T-helper 17 cell (primary cell): ENCODE data around the gene PRKCH. TPM values are rescaled to one million over a fixed set of nuclear protein-coding genes. Genes with fewer than 3 reads are reported as not detected.

ENCODE experiments used
- ATAC-seq: fragments of 150-1000 bp; cut with Tn5 transposase; 2 replicates; pipeline ENCODE4 v1.10.0; 2021; ENCODE audit warnings: mild to moderate bottlenecking, moderate library complexity
- DNase-seq, 3 donors: peaks; one replicate each; pipeline versions ENCODE4 v3.0.0 to v3.0.0-alpha.2; 2020 to 2021
- H3K9me3 ChIP-seq: one replicate; pipeline ENCODE4 v1.7.0; 2013; ENCODE audit warnings: low read length, mild to moderate bottlenecking; ENCODE audit not compliant: control insufficient read depth, poor library complexity, severe bottlenecking
- H3K27ac Mint-ChIP-seq: one replicate; pipeline ENCODE4 v1.8.0; 2022; ENCODE audit warnings: mild to moderate bottlenecking, moderate library complexity, mixed read lengths
- H3K27me3 Mint-ChIP-seq: one replicate; pipeline ENCODE4 v1.8.0; 2022; ENCODE audit warnings: mixed read lengths
- H3K36me3 Mint-ChIP-seq: one replicate; pipeline ENCODE4 v1.8.0; 2022; ENCODE audit warnings: low read depth, mixed read lengths
- H3K4me1 Mint-ChIP-seq: one replicate; pipeline ENCODE4 v1.8.0; 2022; ENCODE audit warnings: mild to moderate bottlenecking, mixed read lengths
- H3K4me3 Mint-ChIP-seq: one replicate; pipeline ENCODE4 v1.8.0; 2022; ENCODE audit warnings: mild to moderate bottlenecking, moderate library complexity, mixed read lengths
- total RNA-seq, 4 donors: library from RNA in 2 of 4; stranded (reverse) in 2 of 4; gene quantifications; one replicate each; pipeline ENCODE4 v1.2.3 and lab custom pipeline; 2022 to 2026

Gene PRKCH
- total RNA-seq, 2 donors from 2014 or later, result 328 to 342 TPM

GRCh38 chr14:61574514-61574807, 253.1 kb downstream of the PRKCH start:
- Mint-ChIP-seq H3K4me3 (no peak overlapping the region), H3K27ac (no peak overlapping the region), H3K27me3 (peaks cover 16% of the 10 kb centered on the region), H3K4me1 (peaks cover 33% of the 10 kb centered on the region), H3K36me3 (peaks cover 2% of the 10 kb centered on the region)
- ATAC-seq (no peak), DNase-seq (no peak)
- no peaks in the 10 kb centered on the region for H3K9me3 ChIP-seq

GRCh38 chr14:61575126-61575525, 253.7 kb downstream of the PRKCH start:
- H3K9me3 ChIP-seq, result no peaks in the 10 kb centered on the region
- H3K4me3 Mint-ChIP-seq, result no peak overlapping the region
- DNase-seq, result no peak
- ATAC-seq, result no peak
- H3K27ac Mint-ChIP-seq, result no peak overlapping the region
- H3K36me3 Mint-ChIP-seq, result peaks cover 2% of the 10 kb centered on the region
- peaks cover 9% of the 10 kb centered on the region for H3K27me3 Mint-ChIP-seq
- peaks cover 26% of the 10 kb centered on the region for H3K4me1 Mint-ChIP-seq

- ATAC-seq, result no peak
- DNase-seq, result no peak
- H3K4me1 Mint-ChIP-seq, result peaks cover 22% of the 10 kb centered on the region
- peaks cover 2% of the 10 kb centered on the region for H3K36me3 Mint-ChIP-seq
- no peak overlapping the region for H3K4me3 Mint-ChIP-seq
- H3K27ac Mint-ChIP-seq, result no peak overlapping the region
- peaks cover 5% of the 10 kb centered on the region for H3K27me3 Mint-ChIP-seq
- H3K9me3 ChIP-seq, result no peaks in the 10 kb centered on the region
Observed at GRCh38 chr14:61575551-61576150, 254.3 kb downstream of the PRKCH start.

DNA sequence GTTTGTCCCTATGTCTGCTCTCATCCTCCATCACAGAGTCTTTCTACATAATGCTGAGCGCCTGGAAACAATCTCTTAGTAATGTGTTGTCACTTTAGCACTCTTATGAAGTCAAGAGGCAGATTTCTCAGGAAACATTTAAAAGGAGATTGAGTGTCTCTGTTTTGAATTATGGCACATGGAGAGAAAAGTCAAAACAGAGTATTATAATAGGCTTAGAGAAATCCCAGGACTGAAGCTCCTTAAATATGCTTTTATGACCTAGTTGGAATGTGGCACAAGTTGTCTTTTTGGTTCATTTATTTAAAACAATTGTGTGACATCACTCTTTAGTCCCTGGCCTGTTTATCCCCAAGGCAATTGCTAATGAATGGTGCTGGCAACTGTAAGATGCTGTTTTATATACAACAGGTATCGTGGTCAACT, 256.1 kb downstream of the PRKCH start:
- H3K36me3 Mint-ChIP-seq, result peaks cover 8% of the 10 kb centered on the region
- no peak for DNase-seq
- no peak for ATAC-seq
- H3K9me3 ChIP-seq, result no peaks in the 10 kb centered on the region
- no peak overlapping the region for H3K4me3 Mint-ChIP-seq
- H3K27ac Mint-ChIP-seq, result no peak overlapping the region
- peaks cover 22% of the 10 kb centered on the region for H3K4me1 Mint-ChIP-seq
- peaks cover 5% of the 10 kb centered on the region for H3K27me3 Mint-ChIP-seq

DNA sequence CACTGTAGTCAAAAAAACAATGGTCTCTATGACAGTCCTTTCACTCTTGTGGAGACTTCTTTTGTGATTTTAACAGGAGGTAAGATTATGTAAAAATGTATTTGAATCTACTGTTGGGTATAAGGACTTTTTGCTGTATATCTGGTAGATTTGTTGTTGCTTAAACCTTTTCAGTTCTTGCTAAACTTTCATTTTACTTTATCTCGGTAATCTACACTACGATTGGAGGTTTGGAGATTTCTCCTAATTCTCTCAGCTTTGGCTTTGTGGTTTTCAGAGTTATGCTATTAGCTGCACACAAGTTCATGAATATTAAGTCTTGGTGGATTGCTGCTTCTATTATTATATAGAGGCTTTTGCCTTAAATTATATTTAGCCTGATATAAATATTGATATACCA, 257.4 kb downstream of the PRKCH start:
- peaks cover 22% of the 10 kb centered on the region for H3K4me1 Mint-ChIP-seq
- no peaks in the 10 kb centered on the region for H3K9me3 ChIP-seq
- H3K36me3 Mint-ChIP-seq, result peaks cover 8% of the 10 kb centered on the region
- H3K27ac Mint-ChIP-seq, result no peak overlapping the region
- no peak overlapping the region for H3K4me3 Mint-ChIP-seq
- ATAC-seq (peak; percentile 54), DNase-seq (no peak)
- peaks cover 5% of the 10 kb centered on the region for H3K27me3 Mint-ChIP-seq

DNA sequence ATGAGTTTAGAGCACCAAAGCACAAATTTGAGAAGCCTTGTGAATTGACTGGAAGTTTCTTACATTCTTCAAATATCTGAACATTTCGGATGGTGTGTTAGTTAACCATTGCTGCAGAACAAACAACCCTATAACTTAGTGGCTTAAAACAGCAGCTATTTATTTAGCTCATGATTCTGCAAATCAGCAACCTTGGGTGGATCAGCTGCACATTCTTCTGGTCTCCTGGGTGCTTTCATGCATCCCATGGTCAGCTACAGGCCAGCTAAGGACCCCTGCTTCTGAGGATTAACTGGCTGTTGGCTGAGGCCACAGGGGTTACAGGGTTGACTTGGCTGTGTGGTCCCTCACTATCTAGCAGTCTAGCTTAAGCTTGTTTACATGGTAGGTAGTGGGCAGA, 260.0 kb downstream of the PRKCH start:
- DNase-seq, result no peak
- H3K9me3 ChIP-seq, result no peaks in the 10 kb centered on the region
- Mint-ChIP-seq H3K4me3 (no peak overlapping the region), H3K4me1 (peaks cover 22% of the 10 kb centered on the region), H3K27me3 (peaks cover 5% of the 10 kb centered on the region), H3K27ac (no peak overlapping the region), H3K36me3 (peaks cover 8% of the 10 kb centered on the region)
- ATAC-seq, result no peak

DNA sequence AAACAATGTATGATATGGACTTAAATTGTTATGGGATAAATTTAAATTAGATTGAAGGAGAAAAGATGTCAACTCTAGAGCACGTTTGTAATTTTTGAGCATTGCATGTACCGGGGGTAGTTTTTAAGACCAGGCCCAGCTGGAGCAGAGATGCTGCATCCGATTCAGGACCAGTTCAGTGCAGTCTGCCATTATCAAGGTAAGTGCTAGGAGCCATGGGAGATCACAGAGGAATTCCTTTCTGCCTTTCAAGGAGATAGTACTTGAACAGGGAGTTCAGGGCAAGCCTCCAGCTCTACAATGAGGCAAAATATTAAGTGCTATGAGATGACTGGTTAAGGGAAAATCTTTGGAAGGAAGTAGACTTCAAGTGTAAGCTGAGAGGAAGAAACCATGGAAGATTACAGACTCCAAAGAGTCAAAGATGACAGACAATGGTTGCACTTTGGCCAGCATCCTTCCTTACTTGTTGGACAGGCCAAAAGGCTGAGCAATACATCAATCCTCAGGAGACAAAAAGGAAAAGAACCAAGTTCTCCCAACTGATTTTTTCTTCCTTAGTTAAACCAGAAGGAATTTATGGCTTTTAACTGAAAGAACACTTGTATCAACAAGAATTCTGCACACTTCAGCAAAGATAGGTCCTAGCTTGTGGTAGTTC, 260.7 kb downstream of the PRKCH start:
- Mint-ChIP-seq H3K4me1 (peaks cover 21% of the 10 kb centered on the region), H3K4me3 (no peak overlapping the region), H3K36me3 (peaks cover 8% of the 10 kb centered on the region), H3K27ac (no peak overlapping the region), H3K27me3 (peaks cover 5% of the 10 kb centered on the region)
- H3K9me3 ChIP-seq, result no peaks in the 10 kb centered on the region
- ATAC-seq, result no peak
- no peak for DNase-seq

- Mint-ChIP-seq H3K27ac (no peak overlapping the region), H3K4me3 (no peak overlapping the region), H3K36me3 (peaks cover 7% of the 10 kb centered on the region), H3K27me3 (peaks cover 5% of the 10 kb centered on the region), H3K4me1 (peaks cover 17% of the 10 kb centered on the region)
- DNase-seq (no peak), ATAC-seq (no peak)
- no peaks in the 10 kb centered on the region for H3K9me3 ChIP-seq
Observed at GRCh38 chr14:61582815-61583214, 261.4 kb downstream of the PRKCH start.

GRCh38 chr14:61584331-61584741, 263.0 kb downstream of the PRKCH start:
- Mint-ChIP-seq H3K36me3 (peaks cover 7% of the 10 kb centered on the region), H3K27ac (no peak overlapping the region), H3K27me3 (peaks cover 5% of the 10 kb centered on the region), H3K4me1 (peaks cover 6% of the 10 kb centered on the region), H3K4me3 (no peak overlapping the region)
- no peak for DNase-seq
- no peak for ATAC-seq
- H3K9me3 ChIP-seq, result no peaks in the 10 kb centered on the region

DNA sequence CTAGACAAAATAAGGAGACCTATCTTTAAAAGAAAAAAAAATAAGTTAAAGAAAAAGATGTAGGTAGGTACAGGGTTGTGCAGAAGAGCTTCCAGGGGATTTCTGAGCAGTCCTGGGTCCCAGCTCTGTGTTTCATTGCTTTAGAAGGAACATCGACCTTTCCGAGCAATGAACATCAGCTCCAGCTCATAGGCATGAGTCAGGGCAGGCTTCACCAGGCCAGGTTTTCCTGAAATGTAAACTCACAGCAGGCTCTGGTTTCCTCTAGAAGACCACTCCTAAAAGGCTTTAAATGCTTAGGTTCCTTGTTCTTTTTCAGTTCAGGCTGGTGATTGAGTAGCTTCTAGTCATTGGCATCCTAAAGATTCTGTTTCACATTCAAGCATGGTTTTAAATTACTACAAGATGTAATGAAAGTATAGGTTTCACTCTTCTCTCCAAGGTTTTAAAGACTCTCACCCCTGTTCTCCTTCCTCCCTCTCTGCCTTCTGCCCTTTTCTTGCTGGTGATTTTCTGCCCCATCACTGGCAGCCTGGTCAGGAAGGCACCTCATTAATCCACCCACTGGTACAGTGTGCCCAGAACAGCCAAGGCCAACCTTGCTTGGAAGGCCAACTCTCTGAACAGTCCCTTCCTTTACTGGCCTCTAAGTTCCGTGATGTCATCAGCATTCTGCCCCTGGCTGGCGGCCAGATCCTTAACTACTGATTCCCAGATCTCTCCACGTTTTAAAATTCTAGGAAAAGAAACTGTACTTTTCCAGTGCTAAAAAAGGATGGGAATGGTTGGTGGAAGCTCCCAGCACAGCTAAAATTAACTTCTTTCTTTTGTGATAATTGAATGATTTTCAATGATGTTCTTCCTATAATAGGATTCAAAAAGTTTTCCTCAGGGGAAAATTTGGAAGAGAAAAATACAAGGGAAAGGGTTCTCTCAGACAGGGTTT, 264.5 kb downstream of the PRKCH start:
- Mint-ChIP-seq H3K4me3 (no peak overlapping the region), H3K4me1 (peaks cover 7% of the 10 kb centered on the region), H3K36me3 (peaks cover 7% of the 10 kb centered on the region), H3K27me3 (peaks cover 5% of the 10 kb centered on the region), H3K27ac (no peak overlapping the region)
- H3K9me3 ChIP-seq, result no peaks in the 10 kb centered on the region
- DNase-seq (no peak), ATAC-seq (no peak)

DNA sequence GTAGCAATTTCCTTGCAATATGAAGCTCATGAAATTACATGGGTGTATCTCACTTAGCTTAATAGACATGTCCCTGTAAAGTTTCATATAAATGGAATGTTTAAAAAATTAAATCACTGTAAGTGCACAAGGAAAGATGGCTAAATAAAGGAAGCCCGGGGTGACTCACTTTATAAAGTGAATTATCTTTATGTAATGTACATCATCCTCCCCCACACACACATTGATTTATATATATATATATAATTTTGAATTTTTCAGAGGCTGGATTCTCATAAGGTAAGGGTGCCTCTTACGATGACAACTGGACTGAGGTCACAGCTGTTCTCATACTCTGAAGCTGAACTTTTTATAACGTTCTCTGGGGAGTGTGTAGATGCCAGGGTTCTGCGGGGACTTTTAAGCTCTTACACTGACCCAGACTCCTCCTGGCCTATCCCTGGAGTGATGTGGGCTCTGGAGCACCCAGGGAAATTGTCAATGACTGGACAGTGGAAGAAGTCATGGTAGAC, 265.2 kb downstream of the PRKCH start:
- H3K4me3 Mint-ChIP-seq, result no peak overlapping the region
- DNase-seq, result no peak
- no peaks in the 10 kb centered on the region for H3K9me3 ChIP-seq
- no peak overlapping the region for H3K27ac Mint-ChIP-seq
- peaks cover 3% of the 10 kb centered on the region for H3K27me3 Mint-ChIP-seq
- peaks cover 7% of the 10 kb centered on the region for H3K4me1 Mint-ChIP-seq
- ATAC-seq, result no peak
- peaks cover 6% of the 10 kb centered on the region for H3K36me3 Mint-ChIP-seq

DNA sequence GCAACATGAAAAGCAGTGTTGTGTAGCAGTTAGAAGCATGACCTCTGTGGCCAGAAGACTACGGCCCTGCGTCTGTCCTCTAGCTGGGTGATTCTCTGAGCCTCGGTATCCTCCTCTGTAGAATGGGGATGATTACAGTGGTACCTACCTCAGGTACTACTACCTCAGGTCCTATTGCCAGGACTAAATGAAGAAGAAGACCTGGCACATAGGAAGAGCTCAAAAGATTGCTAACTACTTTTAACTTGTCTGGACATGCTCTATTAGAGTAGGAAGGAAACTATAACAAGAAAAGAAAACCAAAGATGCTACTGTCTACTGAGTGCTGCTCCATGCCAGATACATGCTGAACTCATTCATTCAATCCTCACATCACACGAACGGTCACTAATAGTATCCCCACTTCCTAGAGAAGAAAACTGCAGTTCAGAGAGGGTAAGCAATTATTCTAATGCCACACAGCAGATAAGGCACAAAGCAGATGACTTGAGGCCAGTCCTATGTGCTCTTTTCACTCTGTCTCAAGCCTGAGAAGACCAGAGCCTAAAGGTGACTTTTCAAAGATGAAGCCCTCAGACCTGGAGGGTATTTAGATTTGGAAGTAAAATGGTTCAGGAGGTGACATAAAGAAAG, 265.8 kb downstream of the PRKCH start:
- peaks cover 4% of the 10 kb centered on the region for H3K4me1 Mint-ChIP-seq
- no peaks in the 10 kb centered on the region for H3K36me3 Mint-ChIP-seq
- H3K4me3 Mint-ChIP-seq, result no peak overlapping the region
- H3K27ac Mint-ChIP-seq, result no peak overlapping the region
- no peak for DNase-seq
- no peak for ATAC-seq
- H3K27me3 Mint-ChIP-seq, result no peaks in the 10 kb centered on the region
- H3K9me3 ChIP-seq, result no peaks in the 10 kb centered on the region

- Mint-ChIP-seq H3K4me3 (no peak overlapping the region), H3K27me3 (no peaks in the 10 kb centered on the region), H3K36me3 (no peaks in the 10 kb centered on the region), H3K27ac (no peak overlapping the region), H3K4me1 (peaks cover 4% of the 10 kb centered on the region)
- no peak for DNase-seq
- H3K9me3 ChIP-seq, result no peaks in the 10 kb centered on the region
- no peak for ATAC-seq
Observed at GRCh38 chr14:61588419-61588901, 267.1 kb downstream of the PRKCH start.
